PFSK-1 (cell line): ENCODE data around the gene PNCK.

Source experiments
- FOXP2 ChIP-seq: optimal IDR thresholded peaks from 2 replicates; pipeline ENCODE3; 2011; ENCODE audit warnings: borderline replicate concordance, control low read depth, inconsistent platforms; ENCODE audit not compliant: insufficient read depth; ENCODE audit errors: extremely low read length, extremely low read depth
- POLR2AphosphoS5 ChIP-seq: IDR thresholded peaks from 2 replicates; pipeline ENCODE4 v1.6.1; 2012; ENCODE audit warnings: low read depth, mild to moderate bottlenecking, control low read depth, low read length, moderate library complexity
- SIN3A ChIP-seq: IDR thresholded peaks from 2 replicates; pipeline ENCODE4 v1.6.1; 2012; ENCODE audit warnings: mild to moderate bottlenecking, low read length, moderate library complexity, borderline replicate concordance; ENCODE audit not compliant: insufficient read depth
- TAF1 ChIP-seq: IDR thresholded peaks from 2 replicates; pipeline ENCODE4 v1.6.1; 2012; ENCODE audit warnings: low read length, control low read depth, borderline replicate concordance; ENCODE audit not compliant: insufficient read depth
- TF ChIP-seq, protein P1 (sequence below), 2 experiments: IDR thresholded peaks; 2 replicates each; pipeline versions ENCODE4 v1.6.1 to v1.8.0; 2011 to 2012; ENCODE audit warnings: low read depth in 2 of 2, low read length in 2 of 2, control low read depth in 1 of 2, inconsistent platforms in 1 of 2, mild to moderate bottlenecking in 1 of 2, moderate library complexity in 1 of 2; ENCODE audit not compliant: insufficient read depth in 1 of 2

The PNCK gene

DNA sequence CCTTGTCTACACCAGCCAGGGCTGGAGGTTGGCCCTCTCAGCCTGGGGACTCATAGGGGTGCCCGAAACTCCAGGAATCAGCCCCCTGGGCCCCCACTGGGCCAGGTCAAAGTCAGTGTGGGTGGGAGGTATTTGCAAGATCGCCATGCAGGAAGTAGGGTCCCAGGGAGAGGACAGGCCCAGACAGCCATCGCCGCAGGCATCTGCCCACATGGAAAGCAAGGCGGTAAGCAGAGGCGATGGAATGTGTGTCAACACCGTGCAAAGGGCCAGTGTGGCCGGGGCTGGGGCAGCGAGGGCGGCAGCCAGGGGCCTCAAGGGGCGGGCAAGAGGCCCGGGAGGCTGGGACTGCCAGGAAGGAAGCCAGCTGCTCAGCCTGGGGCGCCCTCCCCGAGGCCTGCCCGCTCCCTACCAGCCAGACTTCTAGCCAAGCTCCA, 45.9 kb downstream of the PNCK start:
- TF ChIP-seq, protein P1, sequence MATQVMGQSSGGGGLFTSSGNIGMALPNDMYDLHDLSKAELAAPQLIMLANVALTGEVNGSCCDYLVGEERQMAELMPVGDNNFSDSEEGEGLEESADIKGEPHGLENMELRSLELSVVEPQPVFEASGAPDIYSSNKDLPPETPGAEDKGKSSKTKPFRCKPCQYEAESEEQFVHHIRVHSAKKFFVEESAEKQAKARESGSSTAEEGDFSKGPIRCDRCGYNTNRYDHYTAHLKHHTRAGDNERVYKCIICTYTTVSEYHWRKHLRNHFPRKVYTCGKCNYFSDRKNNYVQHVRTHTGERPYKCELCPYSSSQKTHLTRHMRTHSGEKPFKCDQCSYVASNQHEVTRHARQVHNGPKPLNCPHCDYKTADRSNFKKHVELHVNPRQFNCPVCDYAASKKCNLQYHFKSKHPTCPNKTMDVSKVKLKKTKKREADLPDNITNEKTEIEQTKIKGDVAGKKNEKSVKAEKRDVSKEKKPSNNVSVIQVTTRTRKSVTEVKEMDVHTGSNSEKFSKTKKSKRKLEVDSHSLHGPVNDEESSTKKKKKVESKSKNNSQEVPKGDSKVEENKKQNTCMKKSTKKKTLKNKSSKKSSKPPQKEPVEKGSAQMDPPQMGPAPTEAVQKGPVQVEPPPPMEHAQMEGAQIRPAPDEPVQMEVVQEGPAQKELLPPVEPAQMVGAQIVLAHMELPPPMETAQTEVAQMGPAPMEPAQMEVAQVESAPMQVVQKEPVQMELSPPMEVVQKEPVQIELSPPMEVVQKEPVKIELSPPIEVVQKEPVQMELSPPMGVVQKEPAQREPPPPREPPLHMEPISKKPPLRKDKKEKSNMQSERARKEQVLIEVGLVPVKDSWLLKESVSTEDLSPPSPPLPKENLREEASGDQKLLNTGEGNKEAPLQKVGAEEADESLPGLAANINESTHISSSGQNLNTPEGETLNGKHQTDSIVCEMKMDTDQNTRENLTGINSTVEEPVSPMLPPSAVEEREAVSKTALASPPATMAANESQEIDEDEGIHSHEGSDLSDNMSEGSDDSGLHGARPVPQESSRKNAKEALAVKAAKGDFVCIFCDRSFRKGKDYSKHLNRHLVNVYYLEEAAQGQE (IDR thresholded peaks at IDR 0.05; ENCODE audit: insufficient read depth in 1 of 2, low read depth in 2 of 2, low read length in 2 of 2) = no peak
- TF ChIP-seq POLR2AphosphoS5 = no peak
- TF ChIP-seq TAF1 = no peak
- no peak for TF ChIP-seq FOXP2
- no peak for TF ChIP-seq SIN3A

DNA sequence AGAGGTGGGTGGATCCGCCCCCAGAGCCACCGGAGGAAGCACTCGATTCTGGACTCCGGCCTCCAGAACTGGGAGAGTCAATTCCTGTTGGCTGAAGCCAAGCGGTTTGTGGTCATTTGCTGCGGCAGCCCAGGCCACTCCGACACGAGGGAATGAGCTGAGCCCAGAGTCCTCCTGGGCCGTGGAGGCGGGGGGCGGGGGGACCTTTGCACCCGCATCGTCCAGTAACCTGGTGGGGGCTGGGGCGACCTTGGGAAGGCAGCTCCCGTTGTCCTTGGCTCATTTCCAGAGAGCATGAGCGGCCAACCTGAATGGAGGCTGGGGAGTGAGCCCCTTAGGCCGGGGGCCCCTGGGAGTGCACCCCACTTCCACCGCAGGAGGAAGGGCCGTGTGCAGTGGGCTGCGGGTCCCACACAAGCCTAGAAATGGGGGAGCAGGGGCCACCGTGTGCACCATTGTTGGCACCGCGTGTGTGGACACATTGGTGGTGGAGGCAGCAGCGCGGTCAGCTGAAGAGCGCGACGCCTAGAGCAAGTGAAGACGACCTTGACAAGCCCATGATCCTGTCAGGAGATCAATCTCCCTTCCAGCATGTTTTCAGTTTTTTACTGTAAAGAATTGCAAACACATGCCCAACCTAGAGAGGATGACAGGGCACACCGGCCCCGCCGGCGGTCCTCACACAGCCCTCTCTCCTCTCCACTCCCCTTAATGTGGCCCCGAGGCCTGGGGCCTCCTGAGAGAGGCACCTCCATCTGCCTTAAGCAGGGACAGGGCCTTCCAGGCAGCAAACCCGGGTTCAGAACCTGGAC, 46.5 kb downstream of the PNCK start:
- TF ChIP-seq FOXP2 = no peak
- TF ChIP-seq, protein P1 (IDR thresholded peaks at IDR 0.05; ENCODE audit: insufficient read depth in 1 of 2, low read depth in 2 of 2, low read length in 2 of 2) = no peak
- TF ChIP-seq SIN3A = no peak
- TF ChIP-seq TAF1 = no peak
- TF ChIP-seq POLR2AphosphoS5 = no peak

DNA sequence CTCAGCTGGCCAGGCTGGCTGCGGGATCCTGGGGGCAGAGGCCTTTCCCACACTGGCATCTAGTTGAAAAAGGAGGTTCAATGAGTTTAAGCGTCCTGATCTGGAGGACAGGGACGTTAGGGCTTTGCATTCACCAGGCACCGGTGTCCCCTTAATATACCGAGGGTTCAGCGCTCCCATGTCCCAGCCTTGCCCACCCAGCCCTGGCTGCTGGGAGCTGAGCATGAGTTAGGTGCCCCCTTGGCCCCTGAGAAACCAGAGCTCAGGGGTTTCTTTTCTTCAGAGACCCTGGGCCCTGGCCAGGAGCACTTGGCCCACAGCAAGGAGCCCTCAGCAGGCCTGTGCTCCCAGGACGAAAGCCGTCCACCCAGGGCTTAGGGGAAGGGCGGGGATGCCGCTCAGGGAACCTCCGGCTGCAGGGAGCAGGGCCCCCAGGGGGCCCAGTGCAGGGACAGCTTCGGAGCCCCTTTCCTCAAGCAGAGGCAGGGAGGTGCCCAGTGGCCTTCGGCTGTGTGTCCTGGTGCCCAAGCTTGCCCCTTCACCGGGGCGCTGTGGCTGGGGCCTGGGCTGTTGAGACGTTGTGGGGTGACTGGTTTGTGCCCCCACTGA, 47.5 kb downstream of the PNCK start:
- TF ChIP-seq, protein P1 (IDR thresholded peaks at IDR 0.05; ENCODE audit: insufficient read depth in 1 of 2, low read depth in 2 of 2, low read length in 2 of 2) = no peak
- no peak for TF ChIP-seq TAF1
- no peak for TF ChIP-seq SIN3A
- no peak for TF ChIP-seq FOXP2
- no peak for TF ChIP-seq POLR2AphosphoS5

DNA sequence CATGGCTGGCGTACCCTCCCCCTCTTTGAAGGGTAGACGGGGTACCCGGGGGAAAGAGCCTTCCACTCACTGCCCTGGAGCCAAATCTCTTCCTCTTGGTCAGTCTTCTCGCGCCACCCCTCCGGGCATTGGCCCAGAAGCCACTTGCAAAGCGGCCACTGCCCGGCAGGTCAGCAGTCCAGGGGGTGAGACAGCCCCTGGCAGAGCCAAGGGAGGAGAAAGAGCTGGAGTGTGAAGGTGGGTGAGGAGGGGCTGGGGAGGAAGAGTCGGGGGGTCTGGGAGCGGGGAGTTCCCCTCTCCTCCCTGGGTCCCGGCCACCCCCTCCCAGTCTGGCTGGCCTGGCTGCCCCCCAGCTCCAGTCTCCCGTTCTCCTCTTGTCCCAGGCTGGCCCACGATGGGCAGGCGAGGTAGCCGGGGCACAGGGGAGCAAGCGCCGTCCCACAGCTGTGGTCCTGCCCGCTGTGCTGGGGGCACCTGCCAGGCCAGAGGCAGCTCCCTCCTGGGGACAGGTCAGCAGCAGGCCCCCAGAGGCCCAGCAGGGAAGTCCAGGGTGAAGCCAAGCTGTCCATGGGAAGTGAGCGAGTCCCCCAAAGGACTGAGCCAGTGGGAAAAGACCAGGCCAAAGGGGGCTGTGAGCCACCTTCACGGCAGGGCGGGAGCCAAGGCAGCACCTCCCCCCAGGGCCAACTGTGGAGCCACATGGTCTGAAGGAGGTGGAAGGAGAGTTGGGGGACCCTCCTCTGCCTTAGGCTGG, 48.2 kb downstream of the PNCK start:
- TF ChIP-seq POLR2AphosphoS5 (no peak), FOXP2 (no peak), TAF1 (no peak), SIN3A (no peak)
- TF ChIP-seq, protein P1 (IDR thresholded peaks at IDR 0.05; ENCODE audit: insufficient read depth in 1 of 2, low read depth in 2 of 2, low read length in 2 of 2) = no peak
